ENCODE data around the gene PHEX. TPM values are rescaled to one million over a fixed set of nuclear protein-coding genes. Genes with fewer than 3 reads are reported as not detected.

Gene PHEX
- total and polyA plus RNA-seq, 8 donors = 0.05 to 0.73 (median 0.14) TPM; not detected in 5

DNA sequence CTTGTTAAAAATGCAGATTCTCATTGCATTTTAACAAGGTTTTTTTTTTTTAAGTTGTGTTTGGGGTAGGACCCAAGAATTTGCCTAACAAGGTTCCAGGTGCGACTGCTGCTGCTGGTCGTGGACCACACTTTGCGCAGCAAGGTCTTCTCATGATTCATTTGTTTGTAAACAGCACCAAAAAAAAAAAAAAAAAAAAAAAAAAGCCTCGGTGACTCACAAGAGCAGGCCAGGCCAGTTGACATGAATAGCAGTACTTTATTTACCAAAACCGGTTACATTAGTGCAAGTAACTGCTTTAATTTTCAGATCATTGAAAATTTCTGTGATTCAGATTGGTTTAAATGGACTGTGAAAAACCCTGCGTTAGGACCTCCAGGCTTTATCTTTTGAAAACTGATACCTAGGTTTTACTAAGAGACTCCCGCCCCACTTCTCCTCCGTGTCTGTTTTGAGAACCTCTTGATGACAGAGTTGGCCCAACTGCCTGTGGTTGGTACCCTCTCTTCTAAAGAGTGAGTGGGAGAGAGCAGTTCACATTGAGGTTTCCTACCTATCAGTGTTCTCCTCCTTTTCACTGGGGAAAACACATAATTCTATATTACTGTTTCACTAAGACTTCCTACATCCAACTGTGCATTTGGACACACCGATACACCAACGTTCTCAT lies 86.2 kb downstream of the PHEX start:
- Histone ChIP-seq H3K9me3 (no peaks in the 10 kb centered on the region), H3K36me3 (no peaks in the 10 kb centered on the region), H3K4me3 (no peak overlapping the region), H3K27me3 (no peaks in the 10 kb centered on the region), H3K27ac (no peak overlapping the region), H3K4me1 (no peaks in the 10 kb centered on the region)
- WGBS, 5 donors = 45 to 75% (median 68%) methylated on average over 10 of the region's 10 CpGs
- TF ChIP-seq POLR2A (IDR thresholded peaks at IDR 0.05) (no peak), EP300 (IDR thresholded peaks at IDR 0.05) (no peak), POLR2AphosphoS5 (IDR thresholded peaks at IDR 0.05) (no peak), CTCF (IDR thresholded peaks at IDR 0.05) (no peak)
- no peak for DNase-seq
- intact Hi-C loops (cut with DNase I; ENCODE audit: low total_unique reads) = no loop called here

GRCh38 chrX:22121161-22121560 lies 89.0 kb downstream of the PHEX start:
- no peak for TF ChIP-seq EP300 (IDR thresholded peaks at IDR 0.05)
- no peak for TF ChIP-seq POLR2AphosphoS5 (IDR thresholded peaks at IDR 0.05)
- no peak for TF ChIP-seq POLR2A (IDR thresholded peaks at IDR 0.05)
- no peak for TF ChIP-seq CTCF (IDR thresholded peaks at IDR 0.05)
- Histone ChIP-seq H3K27me3 (no peaks in the 10 kb centered on the region), H3K4me1 (no peaks in the 10 kb centered on the region), H3K36me3 (no peaks in the 10 kb centered on the region), H3K4me3 (no peak overlapping the region), H3K9me3 (no peaks in the 10 kb centered on the region), H3K27ac (no peak overlapping the region)
- no peak for DNase-seq
- intact Hi-C loops (cut with DNase I; ENCODE audit: low total_unique reads) = no loop called here
- WGBS, 5 donors = 63 to 83% (median 71%) methylated on average over 3 of the region's 3 CpGs

GRCh38 chrX:22122510-22122909 lies 90.4 kb downstream of the PHEX start:
- Histone ChIP-seq H3K4me1 (no peaks in the 10 kb centered on the region), H3K27me3 (no peaks in the 10 kb centered on the region), H3K27ac (no peak overlapping the region), H3K36me3 (no peaks in the 10 kb centered on the region), H3K4me3 (no peak overlapping the region), H3K9me3 (no peaks in the 10 kb centered on the region)
- no peak for DNase-seq
- TF ChIP-seq EP300 (IDR thresholded peaks at IDR 0.05) (no peak), POLR2AphosphoS5 (IDR thresholded peaks at IDR 0.05) (no peak)
- WGBS, 5 donors = 51 to 89% (median 72%) methylated on average over 2 of the region's 2 CpGs
- intact Hi-C loops (cut with DNase I; ENCODE audit: low total_unique reads) = no loop called here

DNA sequence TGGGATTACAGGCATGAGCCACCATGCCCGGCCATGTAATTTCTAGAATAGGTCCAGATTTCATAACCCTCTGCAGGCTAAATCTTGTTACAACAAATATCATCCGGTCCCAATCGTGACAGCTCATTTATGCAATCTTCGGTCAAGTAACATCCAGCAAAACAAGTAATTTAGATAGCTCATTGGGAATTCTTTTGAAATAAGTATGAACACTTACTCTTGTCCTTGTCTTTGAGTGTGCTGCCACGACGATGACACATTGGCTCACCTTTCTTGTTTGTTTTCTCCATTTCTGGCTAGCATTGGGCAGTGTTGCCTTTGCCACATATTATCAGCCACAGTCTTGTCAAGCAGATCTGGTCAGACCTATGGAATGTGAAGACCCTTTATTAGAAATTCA lies 92.0 kb downstream of the PHEX start:
- WGBS, 5 donors = 82 to 91% (median 87%) methylated on average over 6 of the region's 6 CpGs

More for the DNA sequence above, 92.0 kb downstream of the PHEX start:
- no peak for DNase-seq
- Histone ChIP-seq H3K36me3 (no peaks in the 10 kb centered on the region), H3K4me1 (no peaks in the 10 kb centered on the region), H3K27me3 (no peaks in the 10 kb centered on the region), H3K27ac (no peak overlapping the region), H3K9me3 (no peaks in the 10 kb centered on the region), H3K4me3 (no peak overlapping the region)
- intact Hi-C loops (cut with DNase I; ENCODE audit: low total_unique reads) = no loop called here
- TF ChIP-seq CTCF (IDR thresholded peaks at IDR 0.05) (no peak), POLR2AphosphoS5 (IDR thresholded peaks at IDR 0.05) (no peak), EP300 (IDR thresholded peaks at IDR 0.05) (no peak), POLR2A (IDR thresholded peaks at IDR 0.05) (no peak)

Data from stomach (tissue), 9 donors.